Ovary (tissue), 3 donors: ENCODE measurements around the gene MAML2.

ENCODE experiments used
- CTCF ChIP-seq, 3 donors: fragments of 450-650 bp in 2 of 3; fragments of 200-600 bp in 1 of 3; IDR thresholded peaks; one replicate each; pipeline versions ENCODE4 v1.5.1 to v1.8.0; 2016 to 2022; ENCODE audit warnings: antibody characterized with exemption in 3 of 3, mild to moderate bottlenecking in 1 of 3
- POLR2A ChIP-seq: fragments of 450-650 bp; IDR thresholded peaks from one replicate; pipeline ENCODE4 v1.6.1; 2017; ENCODE audit warnings: antibody characterized with exemption, mild to moderate bottlenecking, moderate library complexity
- donor health status: DM: no; HTN: no; CAD: no.

DNA sequence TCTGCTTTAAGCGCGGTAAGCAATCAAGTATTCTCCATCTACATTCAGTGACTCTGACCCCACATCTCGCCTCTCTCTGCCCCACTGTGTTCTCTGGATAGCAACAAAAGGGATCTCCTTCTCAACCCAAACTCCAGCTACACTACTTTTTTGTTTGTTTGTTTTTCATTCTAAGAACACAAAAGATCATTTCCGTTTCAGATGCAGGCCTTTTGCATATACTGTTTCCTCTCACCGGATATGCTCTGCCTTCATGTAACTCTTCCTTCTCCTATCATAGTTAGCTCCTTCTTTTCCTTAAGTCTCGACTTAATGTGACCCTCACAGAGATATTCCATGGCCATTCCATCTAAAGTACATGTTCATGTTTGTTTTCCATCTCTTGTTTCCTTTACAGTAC lies 239.3 kb downstream of the MAML2 start:
- TF ChIP-seq CTCF (IDR thresholded peaks at IDR 0.05) = no peak
- no peak for TF ChIP-seq POLR2A
